CD4-positive, CD25-positive, alpha-beta regulatory T cell (primary cell): ENCODE data around the gene RAB14. TPM values are rescaled to one million over a fixed set of nuclear protein-coding genes. Genes with fewer than 3 reads are reported as not detected.

Source experiments
- ATAC-seq, 2 donors: fragments of 150-1000 bp; cut with Tn5 transposase; one replicate each; pipeline ENCODE4 v1.10.0; 2021; ENCODE audit warnings: low read depth in 2 of 2, moderate number of reproducible peaks in 2 of 2, moderate library complexity in 1 of 2
- DNase-seq, 3 donors: peaks; one replicate each; pipeline versions ENCODE4 v3.0.0 to v3.0.0-alpha.2; 2012 to 2022; ENCODE audit warnings: mixed read lengths in 1 of 3
- H3K27ac ChIP-seq: one replicate; pipeline ENCODE4 v1.7.0; 2013; ENCODE audit warnings: mild to moderate bottlenecking, low read length; ENCODE audit not compliant: insufficient read depth, poor library complexity, severe bottlenecking
- H3K27me3 ChIP-seq: one replicate; pipeline ENCODE4 v1.7.0; 2013; ENCODE audit warnings: low read length; ENCODE audit not compliant: control insufficient read depth, insufficient read depth
- H3K36me3 ChIP-seq: one replicate; pipeline ENCODE4 v1.7.0; 2013; ENCODE audit warnings: mild to moderate bottlenecking, low read length, moderate library complexity; ENCODE audit not compliant: control insufficient read depth, insufficient read depth
- H3K4me1 ChIP-seq: 2 replicates; pipeline ENCODE4 v1.7.0; 2013; ENCODE audit warnings: mild to moderate bottlenecking, low read length; ENCODE audit not compliant: insufficient read depth, control insufficient read depth, poor library complexity, severe bottlenecking
- H3K4me3 ChIP-seq: one replicate; pipeline ENCODE4 v1.7.0; 2013; ENCODE audit warnings: low read depth, mild to moderate bottlenecking, low read length, moderate library complexity
- H3K9me3 ChIP-seq, 2 experiments: 1 replicate in 1 of 2; 2 replicates in 1 of 2; pipeline ENCODE4 v1.7.0; 2013; ENCODE audit warnings: low read length in 2 of 2, mild to moderate bottlenecking in 1 of 2, moderate library complexity in 1 of 2; ENCODE audit not compliant: control insufficient read depth in 2 of 2
- H3K27ac Mint-ChIP-seq, 3 donors: one replicate each; pipeline ENCODE4 v1.8.0; 2020 to 2022; ENCODE audit warnings: mild to moderate bottlenecking in 3 of 3, mixed read lengths in 3 of 3, moderate library complexity in 2 of 3
- H3K27me3 Mint-ChIP-seq: one replicate; pipeline ENCODE4 v1.8.0; 2022; ENCODE audit warnings: mild to moderate bottlenecking, mixed read lengths
- H3K36me3 Mint-ChIP-seq: one replicate; pipeline ENCODE4 v1.8.0; 2020; ENCODE audit warnings: mixed read lengths
- H3K4me1 Mint-ChIP-seq, 4 donors: one replicate each; pipeline ENCODE4 v1.8.0; 2020 to 2022; ENCODE audit warnings: mixed read lengths in 4 of 4, mild to moderate bottlenecking in 1 of 4
- H3K4me3 Mint-ChIP-seq, 4 donors: one replicate each; pipeline ENCODE4 v1.8.0; 2020 to 2022; ENCODE audit warnings: mild to moderate bottlenecking in 4 of 4, mixed read lengths in 4 of 4, moderate library complexity in 3 of 4
- H3K9me3 Mint-ChIP-seq, 7 donors: one replicate each; pipeline ENCODE4 v1.8.0; 2020 to 2022; ENCODE audit warnings: mixed read lengths in 7 of 7, mild to moderate bottlenecking in 3 of 7, moderate library complexity in 2 of 7
- polyA plus RNA-seq, 4 donors: library from polyadenylated mRNA; unstranded; fragments of 300-500 nt; fragmentation: Illumina TruSeq; gene quantifications; one replicate each; pipeline ENCODE4 v1.2.3, GENCODE V29; 2021
- total RNA-seq: library from RNA; stranded (reverse); gene quantifications from one replicate; pipeline ENCODE4 v1.2.3, GENCODE V29; 2022

RAB14 gene
- total and polyA plus RNA-seq, 5 donors from 2014 or later: 36.8 to 56.8 (median 50.7) TPM

DNA sequence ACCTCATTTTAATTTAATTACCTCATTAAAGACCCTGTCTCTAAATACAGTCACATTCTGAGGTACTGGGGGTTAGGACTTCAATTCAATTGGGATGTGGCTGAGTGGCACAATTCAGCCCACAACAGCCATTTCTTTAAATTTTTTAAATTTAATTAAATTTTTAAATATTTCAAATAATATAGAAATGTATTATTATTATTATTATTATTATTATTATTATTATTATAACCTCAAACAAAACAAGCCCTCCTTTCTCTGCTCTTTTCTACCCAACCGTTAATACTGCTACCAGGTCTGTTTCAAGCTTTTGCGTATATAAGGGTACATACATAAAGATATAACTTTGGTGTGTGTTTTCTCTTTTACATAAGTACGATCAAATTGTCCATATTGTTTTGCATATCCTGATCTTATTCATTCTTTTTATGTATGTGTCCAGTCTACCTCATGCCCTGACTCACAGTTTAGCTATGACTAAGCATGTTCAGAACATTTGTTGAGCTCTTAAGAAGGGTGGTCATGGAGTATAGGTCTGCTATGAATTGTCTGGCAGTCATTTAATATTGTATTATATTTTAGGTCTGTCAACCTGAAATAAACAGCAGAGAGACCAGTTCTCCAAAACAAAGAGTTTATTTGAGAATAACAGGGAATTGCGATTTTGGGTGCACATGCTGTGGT is 16.1 kb upstream of the RAB14 start:
- Mint-ChIP-seq H3K4me1 (peaks cover 5 to 14% (median 10%) of the 10 kb centered on the region in 4 donors), H3K9me3 (no peaks in the 10 kb centered on the region), H3K4me3 (no peak overlapping the region), H3K27ac (no peak overlapping the region), H3K36me3 (peaks cover 10% of the 10 kb centered on the region), H3K27me3 (no peaks in the 10 kb centered on the region)
- Histone ChIP-seq H3K27ac (no peak overlapping the region), H3K36me3 (no peaks in the 10 kb centered on the region), H3K27me3 (no peaks in the 10 kb centered on the region), H3K4me1 (peaks cover 3% of the 10 kb centered on the region), H3K4me3 (no peak overlapping the region), H3K9me3 (no peaks in the 10 kb centered on the region)
- DNase-seq (peak in 1 of 3 donors; percentile 42), ATAC-seq (no peak)

DNA sequence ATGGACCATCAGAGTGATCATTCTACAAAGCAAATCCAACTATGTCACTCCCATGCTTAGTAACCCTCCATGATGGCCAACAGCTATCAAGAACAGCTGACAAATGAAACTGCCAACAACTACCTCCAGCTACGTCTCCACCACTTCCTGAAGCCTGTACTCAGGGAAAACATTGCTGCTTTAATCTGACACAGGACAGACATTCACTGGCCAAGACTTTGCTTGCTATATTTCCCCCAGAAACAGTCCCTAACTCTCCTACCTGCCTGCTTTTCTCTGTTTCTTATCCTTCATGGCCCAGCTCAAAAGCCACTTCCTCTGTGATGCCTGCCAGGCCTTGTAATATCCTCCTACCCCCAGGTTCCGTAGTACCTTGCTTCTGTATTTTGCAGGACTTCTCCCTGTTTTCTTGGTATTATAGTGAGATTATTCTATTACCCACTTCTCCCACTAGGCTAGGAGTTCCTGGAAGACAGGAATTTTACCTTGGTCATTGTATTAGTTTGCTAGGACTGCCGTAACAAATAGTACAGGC is 14.7 kb upstream of the RAB14 start:
- Mint-ChIP-seq H3K36me3 (peaks cover 10% of the 10 kb centered on the region), H3K4me3 (peak overlapping the region in 1 of 4 donors; percentile 9), H3K27me3 (no peaks in the 10 kb centered on the region), H3K4me1 (peaks cover 5 to 14% (median 11%) of the 10 kb centered on the region in 4 donors), H3K9me3 (no peaks in the 10 kb centered on the region), H3K27ac (peak overlapping the region in 1 of 3 donors; percentile 23)
- no peak overlapping the region for H3K4me3 ChIP-seq
- no peak overlapping the region for H3K27ac ChIP-seq
- H3K27me3 ChIP-seq: no peaks in the 10 kb centered on the region
- peaks cover 3% of the 10 kb centered on the region for H3K4me1 ChIP-seq
- H3K9me3 ChIP-seq: no peaks in the 10 kb centered on the region
- DNase-seq: no peak
- no peak for ATAC-seq
- no peaks in the 10 kb centered on the region for H3K36me3 ChIP-seq

DNA sequence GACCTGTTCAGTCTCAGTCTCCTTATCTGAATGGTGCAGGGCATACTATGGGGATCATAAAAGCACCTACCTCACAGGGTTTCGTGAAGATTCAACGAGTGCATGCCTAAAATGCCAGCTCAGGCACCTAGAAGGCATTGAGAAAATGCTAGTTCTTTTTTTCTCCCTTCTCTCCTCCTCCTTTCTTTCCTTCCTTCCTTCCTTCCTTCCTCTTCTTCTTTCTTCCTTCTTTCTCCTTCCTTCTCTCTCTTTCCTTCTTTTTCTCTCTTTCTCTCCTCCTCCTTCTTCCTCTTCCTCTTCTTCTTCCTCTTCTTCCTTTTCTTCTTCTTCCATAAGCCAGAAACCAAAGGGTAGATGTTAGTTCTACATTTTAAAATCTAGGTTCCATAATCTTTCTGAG is 12.3 kb upstream of the RAB14 start:
- Histone ChIP-seq H3K27ac (no peak overlapping the region), H3K9me3 (no peaks in the 10 kb centered on the region), H3K36me3 (no peaks in the 10 kb centered on the region), H3K4me1 (peaks cover 3% of the 10 kb centered on the region), H3K27me3 (no peaks in the 10 kb centered on the region), H3K4me3 (no peak overlapping the region)
- H3K9me3 Mint-ChIP-seq: no peaks in the 10 kb centered on the region
- no peak for DNase-seq
- no peaks in the 10 kb centered on the region for H3K27me3 Mint-ChIP-seq
- H3K36me3 Mint-ChIP-seq: peaks cover 5% of the 10 kb centered on the region
- H3K4me3 Mint-ChIP-seq: no peak overlapping the region
- peaks cover 5 to 14% (median 11%) of the 10 kb centered on the region in 4 donors for H3K4me1 Mint-ChIP-seq
- H3K27ac Mint-ChIP-seq: peak overlapping the region in 1 of 3 donors; percentile 39
- no peak for ATAC-seq

DNA sequence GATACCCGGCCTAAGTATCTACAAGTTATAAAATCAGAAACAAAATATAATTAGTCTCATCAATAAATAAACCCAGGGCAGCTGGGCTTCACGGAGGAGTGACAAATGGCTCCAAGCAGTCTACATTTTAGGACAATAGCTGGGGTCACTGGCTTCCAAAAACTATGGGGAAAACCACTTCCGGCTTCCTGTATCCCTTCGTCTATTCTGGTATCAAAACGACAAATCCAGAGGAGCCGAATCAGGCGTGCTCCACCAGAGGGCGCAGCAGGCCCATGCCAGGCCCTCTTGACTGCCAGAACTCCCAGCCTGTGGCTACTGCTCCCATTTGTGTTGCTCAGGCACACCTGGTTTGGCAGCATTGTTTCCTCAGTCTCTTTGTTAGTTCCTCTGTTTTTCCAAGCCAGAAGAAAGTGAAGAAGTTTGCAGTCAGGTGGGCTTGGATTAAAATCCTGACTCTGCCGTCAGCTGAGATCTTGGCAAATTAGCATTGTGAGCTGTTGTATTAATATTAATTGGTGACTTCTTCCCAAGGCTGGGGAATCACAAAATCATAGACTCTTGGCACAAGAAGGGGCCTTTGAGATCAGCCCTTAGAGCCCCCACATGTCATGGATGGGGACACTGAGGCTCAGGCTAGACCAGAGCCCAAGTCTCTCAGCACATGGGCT is 11.6 kb upstream of the RAB14 start:
- H3K27ac ChIP-seq: no peak overlapping the region
- Mint-ChIP-seq H3K36me3 (peaks cover 5% of the 10 kb centered on the region), H3K4me1 (peaks cover 5 to 16% (median 14%) of the 10 kb centered on the region in 4 donors), H3K27ac (peak overlapping the region in 2 of 3 donors; percentile 20 to 46), H3K9me3 (no peaks in the 10 kb centered on the region), H3K27me3 (no peaks in the 10 kb centered on the region), H3K4me3 (no peak overlapping the region)
- H3K27me3 ChIP-seq: no peaks in the 10 kb centered on the region
- peaks cover 3% of the 10 kb centered on the region for H3K4me1 ChIP-seq
- H3K9me3 ChIP-seq: no peaks in the 10 kb centered on the region
- no peak overlapping the region for H3K4me3 ChIP-seq
- DNase-seq (peak; percentile 38 to 72 (median 47)), ATAC-seq (peak; percentile 57 to 63)
- no peaks in the 10 kb centered on the region for H3K36me3 ChIP-seq

DNA sequence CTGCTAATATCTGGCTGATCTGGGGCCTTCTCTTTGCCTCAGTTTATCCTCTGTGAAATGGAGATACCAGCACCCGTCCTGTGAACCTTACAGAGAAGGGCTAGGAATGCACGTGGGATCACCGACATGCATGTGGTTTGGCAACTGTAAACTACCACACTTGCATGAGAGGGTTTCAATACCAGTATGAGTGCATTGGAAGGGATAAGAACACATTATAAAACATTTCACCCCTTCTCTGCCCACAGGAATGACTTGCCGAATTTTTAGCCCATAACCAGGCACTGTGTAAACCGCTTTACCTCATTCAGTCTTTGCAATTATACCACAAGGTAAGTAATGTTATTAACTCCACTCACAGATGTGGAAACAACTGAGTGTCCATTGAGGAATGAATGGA is 8.9 kb upstream of the RAB14 start:
- no peak for DNase-seq
- H3K27ac Mint-ChIP-seq: no peak overlapping the region
- no peak overlapping the region for H3K4me3 Mint-ChIP-seq

DNA sequence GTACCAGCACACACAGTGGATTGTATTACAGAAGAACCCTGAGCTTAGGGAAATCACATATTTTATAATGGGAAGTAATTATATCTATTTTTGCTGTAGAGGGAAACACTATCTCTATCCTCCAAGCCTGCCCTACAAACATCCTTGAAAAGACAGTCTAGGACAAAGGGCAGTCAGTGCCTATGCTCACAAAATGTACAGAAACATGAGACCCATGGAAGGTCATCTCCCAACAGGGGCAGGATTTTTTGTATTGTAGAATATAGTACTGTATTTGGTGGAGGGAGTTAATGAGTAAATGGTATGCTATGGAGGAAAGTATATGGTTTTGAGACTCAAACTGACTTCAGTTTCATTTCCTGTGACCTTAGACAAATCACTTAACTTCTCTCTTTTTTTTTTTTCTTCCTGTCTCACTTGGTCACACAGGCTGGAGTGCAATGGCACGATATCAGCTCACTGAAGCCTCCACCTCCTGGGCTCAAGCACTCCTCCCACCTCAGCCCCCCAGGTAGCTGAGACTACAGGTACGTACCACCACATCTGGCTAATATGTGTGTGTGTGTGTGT is 5.8 kb upstream of the RAB14 start:
- H3K9me3 Mint-ChIP-seq: peaks cover 0 to 1% (median 0%) of the 10 kb centered on the region in 7 donors
- no peaks in the 10 kb centered on the region for H3K27me3 Mint-ChIP-seq
- H3K27ac Mint-ChIP-seq: peak overlapping the region; percentile 36 to 76 (median 59)
- H3K4me1 Mint-ChIP-seq: peaks cover 13 to 31% (median 21%) of the 10 kb centered on the region in 4 donors
- ATAC-seq: peak; percentile 67 to 82
- Histone ChIP-seq H3K9me3 (no peaks in the 10 kb centered on the region), H3K27me3 (no peaks in the 10 kb centered on the region), H3K4me3 (peak overlapping the region; percentile 6), H3K27ac (peak overlapping the region; percentile 18), H3K4me1 (peaks cover 13% of the 10 kb centered on the region), H3K36me3 (no peaks in the 10 kb centered on the region)
- peak overlapping the region in 3 of 4 donors; percentile 46 to 60 (median 60) for H3K4me3 Mint-ChIP-seq
- H3K36me3 Mint-ChIP-seq: no peaks in the 10 kb centered on the region
- DNase-seq: peak in 1 of 3 donors; percentile 68

More for the DNA sequence above, 8.9 kb upstream of the RAB14 start:
- Histone ChIP-seq H3K4me3 (no peak overlapping the region), H3K36me3 (no peaks in the 10 kb centered on the region), H3K4me1 (peaks cover 15% of the 10 kb centered on the region), H3K27me3 (no peaks in the 10 kb centered on the region), H3K27ac (no peak overlapping the region), H3K9me3 (no peaks in the 10 kb centered on the region)
- H3K4me1 Mint-ChIP-seq: peaks cover 6 to 33% (median 22%) of the 10 kb centered on the region in 4 donors
- no peaks in the 10 kb centered on the region for H3K36me3 Mint-ChIP-seq
- no peaks in the 10 kb centered on the region for H3K27me3 Mint-ChIP-seq
- peaks cover 0 to 1% (median 0%) of the 10 kb centered on the region in 7 donors for H3K9me3 Mint-ChIP-seq
- ATAC-seq: no peak

DNA sequence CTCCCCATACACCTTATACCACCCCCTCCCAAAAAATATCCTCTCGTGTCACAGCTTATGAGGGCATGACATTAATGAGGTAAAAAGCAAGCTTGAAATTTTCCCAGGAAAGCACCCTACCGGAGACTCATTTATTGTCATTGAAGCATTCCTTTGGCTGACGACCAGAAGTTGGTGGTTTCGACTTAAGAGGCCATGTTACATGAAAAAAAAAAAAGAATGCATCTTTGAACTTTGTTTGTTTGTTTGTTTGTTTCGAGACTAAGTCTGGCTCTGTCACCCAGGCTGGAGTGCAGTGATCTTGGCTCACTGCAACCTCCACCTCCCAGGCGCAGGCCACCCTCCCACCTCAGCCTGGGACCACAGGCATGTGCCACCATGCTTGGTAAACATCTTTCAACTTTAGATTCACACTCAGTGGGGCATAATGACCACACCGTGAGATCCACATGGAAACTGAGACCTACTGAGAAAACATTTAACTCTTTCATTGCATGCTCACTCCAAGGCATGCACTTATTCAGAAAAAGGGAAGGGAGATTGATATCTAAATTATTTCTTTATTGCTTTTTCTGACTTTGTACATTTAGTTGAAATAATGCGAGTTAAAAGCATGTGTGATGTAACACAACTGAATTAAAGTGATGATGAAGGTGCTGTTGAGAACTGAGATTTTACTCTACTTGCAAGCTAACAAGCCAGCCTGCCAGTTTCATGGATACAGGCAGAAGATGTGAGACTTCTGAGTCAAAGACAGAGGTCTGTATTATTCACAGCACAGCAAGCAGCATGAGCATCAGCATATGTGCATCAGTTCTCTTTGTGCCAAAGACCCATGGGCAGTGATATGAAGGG is 5.1 kb upstream of the RAB14 start:
- peaks cover 17 to 37% (median 26%) of the 10 kb centered on the region in 4 donors for H3K4me1 Mint-ChIP-seq
- peak overlapping the region in 1 of 3 donors; percentile 36 for H3K27ac Mint-ChIP-seq
- DNase-seq: no peak
- peaks cover 5% of the 10 kb centered on the region for H3K27me3 Mint-ChIP-seq
- peak overlapping the region; percentile 18 for H3K27ac ChIP-seq
- no peaks in the 10 kb centered on the region for H3K27me3 ChIP-seq
- H3K9me3 Mint-ChIP-seq: peaks cover 0 to 1% (median 0%) of the 10 kb centered on the region in 7 donors
- ATAC-seq: no peak
- peak overlapping the region; percentile 6 for H3K4me3 ChIP-seq
- H3K36me3 ChIP-seq: no peaks in the 10 kb centered on the region
- H3K4me3 Mint-ChIP-seq: no peak overlapping the region
- no peaks in the 10 kb centered on the region for H3K36me3 Mint-ChIP-seq
- H3K9me3 ChIP-seq: no peaks in the 10 kb centered on the region
- H3K4me1 ChIP-seq: peaks cover 17% of the 10 kb centered on the region
